ENCODE data around the gene LRRC53.

Gene LRRC53

DNA sequence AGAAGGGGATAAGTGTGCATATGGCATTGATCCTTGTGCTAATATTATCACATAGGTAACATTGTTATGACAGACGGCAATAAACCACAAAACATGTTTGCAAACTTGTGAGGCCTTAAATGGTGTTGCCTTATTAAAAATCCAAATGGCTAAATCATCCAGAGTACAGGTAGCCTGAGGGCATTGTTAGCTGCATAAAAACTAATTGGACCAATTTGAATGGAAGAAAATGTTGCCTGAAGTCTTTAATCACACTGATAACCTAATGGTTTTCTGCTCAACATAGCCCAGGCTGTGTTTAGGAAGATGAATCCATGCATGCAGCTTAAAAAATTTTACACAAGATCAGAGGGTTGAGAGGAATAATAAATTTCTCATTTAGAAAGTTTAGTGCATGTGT lies 19.4 kb upstream of the LRRC53 start:
- TF ChIP-seq, protein P1, sequence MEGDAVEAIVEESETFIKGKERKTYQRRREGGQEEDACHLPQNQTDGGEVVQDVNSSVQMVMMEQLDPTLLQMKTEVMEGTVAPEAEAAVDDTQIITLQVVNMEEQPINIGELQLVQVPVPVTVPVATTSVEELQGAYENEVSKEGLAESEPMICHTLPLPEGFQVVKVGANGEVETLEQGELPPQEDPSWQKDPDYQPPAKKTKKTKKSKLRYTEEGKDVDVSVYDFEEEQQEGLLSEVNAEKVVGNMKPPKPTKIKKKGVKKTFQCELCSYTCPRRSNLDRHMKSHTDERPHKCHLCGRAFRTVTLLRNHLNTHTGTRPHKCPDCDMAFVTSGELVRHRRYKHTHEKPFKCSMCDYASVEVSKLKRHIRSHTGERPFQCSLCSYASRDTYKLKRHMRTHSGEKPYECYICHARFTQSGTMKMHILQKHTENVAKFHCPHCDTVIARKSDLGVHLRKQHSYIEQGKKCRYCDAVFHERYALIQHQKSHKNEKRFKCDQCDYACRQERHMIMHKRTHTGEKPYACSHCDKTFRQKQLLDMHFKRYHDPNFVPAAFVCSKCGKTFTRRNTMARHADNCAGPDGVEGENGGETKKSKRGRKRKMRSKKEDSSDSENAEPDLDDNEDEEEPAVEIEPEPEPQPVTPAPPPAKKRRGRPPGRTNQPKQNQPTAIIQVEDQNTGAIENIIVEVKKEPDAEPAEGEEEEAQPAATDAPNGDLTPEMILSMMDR (IDR thresholded peaks at IDR 0.05; ENCODE audit: low read depth, low read length): no peak
- no peak for DNase-seq (ENCODE audit: low read depth in 2 of 2)

DNA sequence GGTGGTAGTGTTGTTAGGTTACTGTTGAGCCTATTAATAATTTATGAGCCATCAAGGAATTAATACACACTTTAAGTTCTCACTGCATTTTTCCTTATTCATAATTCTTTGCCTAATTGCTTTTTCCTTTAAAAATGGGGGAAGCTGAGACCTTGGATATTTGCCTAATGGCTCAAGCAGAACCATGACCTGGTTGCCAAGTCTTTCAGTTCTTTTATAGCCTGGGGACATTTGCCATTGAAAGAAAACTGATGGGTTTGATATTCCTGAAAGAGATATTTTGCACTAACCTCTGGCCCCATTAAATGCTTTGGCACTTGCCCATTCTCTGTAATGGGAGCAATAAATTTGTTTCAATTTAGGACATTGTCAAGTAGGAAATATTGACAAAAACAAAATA lies 18.5 kb upstream of the LRRC53 start:
- TF ChIP-seq, protein P1 (IDR thresholded peaks at IDR 0.05; ENCODE audit: low read depth, low read length): no peak
- H3K4me3 ChIP-seq (replicated peaks in 1 of 2; ENCODE audit: low read depth in 2 of 2, low read length in 2 of 2): no peak overlapping the region
- DNase-seq (ENCODE audit: low read depth in 2 of 2): no peak

More for the DNA sequence above, 19.4 kb upstream of the LRRC53 start:
- no peak overlapping the region for H3K4me3 ChIP-seq (replicated peaks in 1 of 2; ENCODE audit: low read depth in 2 of 2, low read length in 2 of 2)

DNA sequence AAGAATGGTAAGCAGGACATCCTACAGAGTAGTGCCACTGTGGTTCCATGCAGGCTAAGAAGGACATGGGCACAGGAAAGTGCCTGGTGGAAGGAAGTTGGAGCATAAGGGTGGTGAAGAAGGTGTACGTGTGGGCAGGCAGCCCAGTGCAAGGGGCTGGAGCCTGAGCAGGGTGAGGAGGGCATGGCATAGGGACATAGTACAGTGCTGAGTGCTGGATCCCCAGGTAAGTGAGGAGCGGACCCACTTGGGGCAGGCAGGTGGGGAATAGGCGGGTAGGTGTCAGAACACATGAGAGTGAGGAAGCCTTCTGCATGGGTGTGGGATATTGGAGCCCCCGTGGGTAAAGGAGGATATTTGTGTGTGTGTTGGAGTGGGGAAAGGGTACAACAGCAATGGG lies 15.7 kb upstream of the LRRC53 start:
- TF ChIP-seq, protein P1 (IDR thresholded peaks at IDR 0.05; ENCODE audit: low read depth, low read length): no peak
- no peak overlapping the region for H3K4me3 ChIP-seq (replicated peaks in 1 of 2; ENCODE audit: low read depth in 2 of 2, low read length in 2 of 2)
- DNase-seq (ENCODE audit: low read depth in 2 of 2): no peak

DNA sequence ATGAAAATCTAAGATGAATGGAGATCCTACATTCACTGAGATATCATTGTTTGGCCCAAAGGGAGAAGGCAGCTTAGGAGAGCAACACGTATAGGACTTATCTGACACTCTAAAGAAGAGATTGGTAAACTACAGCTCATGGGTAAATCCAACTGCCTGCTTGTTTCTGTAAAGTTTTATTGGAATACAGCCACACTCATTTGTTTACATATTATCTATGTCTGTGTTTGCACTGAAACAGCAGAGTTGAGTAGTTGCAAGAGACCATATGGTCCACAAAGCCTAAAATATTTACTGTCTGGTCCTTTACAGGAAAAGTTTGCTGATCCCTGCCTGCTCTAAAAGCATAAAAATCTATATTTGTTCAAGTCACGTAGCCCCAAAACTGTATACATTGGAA lies 14.3 kb upstream of the LRRC53 start:
- DNase-seq (ENCODE audit: low read depth in 2 of 2): no peak
- TF ChIP-seq, protein P1 (IDR thresholded peaks at IDR 0.05; ENCODE audit: low read depth, low read length): no peak
- no peak overlapping the region for H3K4me3 ChIP-seq (replicated peaks in 1 of 2; ENCODE audit: low read depth in 2 of 2, low read length in 2 of 2)

DNA sequence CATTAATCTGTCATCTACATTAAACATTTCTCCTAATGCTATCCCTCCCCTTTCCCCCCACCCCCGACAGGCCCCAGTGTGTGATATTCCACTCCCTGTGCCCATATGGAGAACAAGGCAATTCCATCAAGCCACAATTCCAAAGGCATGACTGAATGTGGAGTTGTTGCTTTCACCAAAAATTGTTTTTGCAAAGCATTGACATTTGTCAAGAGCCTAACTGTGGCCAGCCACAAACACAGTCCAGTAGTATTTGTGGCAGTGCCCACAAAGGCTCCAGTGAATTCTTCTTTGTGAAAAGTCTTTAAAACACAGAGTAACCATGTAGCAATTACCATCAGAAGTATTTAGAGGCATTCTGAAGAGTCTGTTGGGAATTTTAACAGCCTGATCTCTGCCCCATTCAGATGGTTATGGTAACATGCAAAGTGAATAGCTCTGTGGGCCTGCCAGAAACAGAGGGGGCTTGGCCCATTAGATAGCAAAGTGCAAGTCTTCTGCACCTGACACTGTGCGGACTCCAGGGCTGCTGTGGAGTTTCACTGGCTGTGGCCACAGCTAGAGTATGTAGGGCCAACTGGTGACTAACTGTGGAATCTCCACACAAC lies 11.6 kb upstream of the LRRC53 start:
- no peak for DNase-seq (ENCODE audit: low read depth in 2 of 2)
- no peak overlapping the region for H3K4me3 ChIP-seq (replicated peaks in 1 of 2; ENCODE audit: low read depth in 2 of 2, low read length in 2 of 2)
- TF ChIP-seq, protein P1 (IDR thresholded peaks at IDR 0.05; ENCODE audit: low read depth, low read length): no peak

DNA sequence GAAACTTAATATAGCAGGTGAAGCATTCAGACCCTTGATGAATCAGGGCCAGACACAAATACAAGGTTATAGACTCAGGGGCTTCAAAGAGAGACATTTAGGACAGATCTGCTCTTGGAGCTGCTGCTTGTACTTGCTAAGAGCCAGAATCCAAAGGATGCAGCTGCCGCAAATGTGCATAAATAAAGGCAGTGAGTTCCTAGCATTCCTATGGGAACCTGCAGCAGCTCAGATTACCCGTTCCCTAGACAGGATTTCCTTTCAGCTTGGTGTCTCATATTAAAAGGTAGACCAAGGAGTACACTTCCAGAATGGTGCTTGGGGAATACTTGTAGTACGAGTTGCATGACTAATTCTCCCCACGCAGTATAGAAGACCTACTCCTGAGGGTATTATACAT lies 9.7 kb upstream of the LRRC53 start:
- DNase-seq (ENCODE audit: low read depth in 2 of 2): no peak
- H3K4me3 ChIP-seq (replicated peaks in 1 of 2; ENCODE audit: low read depth in 2 of 2, low read length in 2 of 2): no peak overlapping the region
- TF ChIP-seq, protein P1 (IDR thresholded peaks at IDR 0.05; ENCODE audit: low read depth, low read length): no peak

DNA sequence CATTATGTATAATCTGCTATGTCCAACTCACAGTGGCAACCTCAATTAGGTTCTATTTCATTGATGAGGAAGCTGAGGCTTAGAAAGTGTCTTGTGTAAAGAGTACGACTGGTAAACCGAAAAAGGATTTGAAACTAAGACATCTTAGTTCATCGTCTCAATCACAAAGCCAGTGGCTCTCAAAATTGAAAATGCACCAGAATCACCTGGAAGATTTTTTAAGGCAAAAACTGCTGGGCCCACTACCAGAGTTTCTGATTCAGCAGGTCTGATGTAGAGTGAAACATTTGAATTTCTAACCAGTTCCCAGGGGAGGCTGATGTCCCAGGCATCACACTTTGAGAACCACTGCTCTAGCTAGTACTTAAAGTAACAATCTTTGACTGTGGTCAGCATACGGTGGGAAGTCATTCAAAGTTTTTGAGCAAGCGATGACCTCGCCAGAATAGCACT lies 5.2 kb upstream of the LRRC53 start:
- H3K4me3 ChIP-seq (replicated peaks in 1 of 2; ENCODE audit: low read depth in 2 of 2, low read length in 2 of 2): no peak overlapping the region
- TF ChIP-seq, protein P1 (IDR thresholded peaks at IDR 0.05; ENCODE audit: low read depth, low read length): no peak
- no peak for DNase-seq (ENCODE audit: low read depth in 2 of 2)

All from cardiac fibroblast (primary cell).